ENCODE measurements around the gene GEMIN7.

The GEMIN7 gene

GRCh38 chr19:45086480-45086879 is 7.4 kb downstream of the GEMIN7 start:
- DNase-seq: no peak

- DNase-seq: peak in 1 of 56 donors; percentile 16
Observed at GRCh38 chr19:45087531-45087930, 8.5 kb downstream of the GEMIN7 start.

- DNase-seq: no peak
Observed at GRCh38 chr19:45090034-45090433, 11.0 kb downstream of the GEMIN7 start.

- DNase-seq: no peak
Observed at GRCh38 chr19:45090606-45091005, 11.5 kb downstream of the GEMIN7 start.

GRCh38 chr19:45091031-45091923 is 12.2 kb downstream of the GEMIN7 start:
- peak; percentile 75 to 99 (median 98) for DNase-seq

GRCh38 chr19:45092747-45093678 is 14.0 kb downstream of the GEMIN7 start, which contains the start of gene PPP1R37:
PPP1R37 (plus strand) TSS chr19:45093179; CDS start chr19:45093326, 147 bp downstream.
- DNase-seq: peak; percentile 39 to 95 (median 86)

- DNase-seq: no peak
Observed at GRCh38 chr19:45094137-45094536, 15.1 kb downstream of the GEMIN7 start.

- no peak for DNase-seq
Observed at GRCh38 chr19:45094707-45095106, 15.6 kb downstream of the GEMIN7 start.

- no peak for DNase-seq
Observed at GRCh38 chr19:45095496-45096413, 16.7 kb downstream of the GEMIN7 start.

GRCh38 chr19:45096700-45097099 is 17.6 kb downstream of the GEMIN7 start:
- no peak for DNase-seq

- no peak for DNase-seq
Observed at GRCh38 chr19:45097450-45097775, 18.4 kb downstream of the GEMIN7 start.

- DNase-seq: peak in 35 of 56 donors; percentile 10 to 90 (median 40)
Observed at GRCh38 chr19:45097776-45098520, 18.9 kb downstream of the GEMIN7 start.

- DNase-seq: peak in 54 of 56 donors; percentile 9 to 77 (median 56)
Observed at GRCh38 chr19:45098521-45099466, 19.7 kb downstream of the GEMIN7 start.

- peak in 15 of 56 donors; percentile 6 to 51 (median 16) for DNase-seq
Observed at GRCh38 chr19:45099467-45100191, 20.6 kb downstream of the GEMIN7 start.

- DNase-seq: no peak
Observed at GRCh38 chr19:45100201-45100600, 21.1 kb downstream of the GEMIN7 start.

- DNase-seq: no peak
Observed at GRCh38 chr19:45100846-45101252, 21.8 kb downstream of the GEMIN7 start.

- no peak for DNase-seq
Observed at GRCh38 chr19:45101806-45102205, 22.7 kb downstream of the GEMIN7 start.

- DNase-seq: no peak
Observed at GRCh38 chr19:45102481-45102880, 23.4 kb downstream of the GEMIN7 start.

Data from nucleus accumbens (tissue), 56 donors.